NCI-H2107 treated with DMSO at 0.1 percent for 48 hours (cell line): ENCODE measurements around the gene GLRA1.

Source experiments
- DNase-seq: peaks from one replicate; lab custom pipeline; 2025; ENCODE audit not compliant: unreplicated experiment; lab: John Stamatoyannopoulos, UW

GLRA1 gene

GRCh38 chr5:151924564-151925301, at the start of gene GLRA1:
GLRA1 (minus strand) TSS chr5:151924851; CDS start chr5:151924549, 302 bp downstream.
- DNase-seq = no peak

DNA sequence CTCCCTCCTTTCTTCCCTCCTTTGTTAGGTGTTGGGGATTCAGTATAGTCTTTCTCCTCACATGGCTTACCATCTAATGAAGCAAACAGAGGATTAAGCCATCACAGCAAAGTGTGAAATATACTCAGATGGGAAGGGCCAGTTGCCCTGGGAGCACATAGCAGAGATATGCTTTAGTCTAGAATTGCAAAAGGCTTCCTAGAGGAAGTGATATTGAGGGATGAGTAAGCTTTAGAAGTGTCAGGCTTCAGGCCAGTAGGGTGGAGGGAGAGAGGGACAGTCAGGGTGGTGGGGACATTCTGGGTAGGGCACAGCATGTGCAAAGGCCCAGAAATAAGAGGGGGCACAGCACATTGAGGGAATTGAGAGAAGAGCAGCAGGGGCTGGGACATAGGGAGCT, 46.2 kb upstream of the GLRA1 start:
- no peak for DNase-seq

DNA sequence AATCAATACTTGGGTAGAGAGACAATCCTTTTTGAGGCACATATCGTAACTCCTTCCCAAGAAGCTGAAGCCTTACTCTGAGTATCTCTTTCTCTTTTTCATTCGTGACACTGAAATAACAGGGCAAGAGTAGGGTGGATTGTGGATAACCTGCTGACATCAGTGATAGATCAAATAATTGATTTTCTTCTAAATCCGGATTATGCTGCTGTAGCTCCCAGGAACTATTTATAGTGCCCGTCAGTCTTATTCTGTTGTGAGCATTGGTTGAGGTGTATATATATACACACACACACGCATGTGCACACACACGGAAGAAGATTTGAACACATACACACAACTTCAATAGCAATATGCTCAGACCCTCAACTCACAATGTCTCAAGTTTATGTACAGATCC, 43.2 kb upstream of the GLRA1 start:
- DNase-seq = no peak

DNA sequence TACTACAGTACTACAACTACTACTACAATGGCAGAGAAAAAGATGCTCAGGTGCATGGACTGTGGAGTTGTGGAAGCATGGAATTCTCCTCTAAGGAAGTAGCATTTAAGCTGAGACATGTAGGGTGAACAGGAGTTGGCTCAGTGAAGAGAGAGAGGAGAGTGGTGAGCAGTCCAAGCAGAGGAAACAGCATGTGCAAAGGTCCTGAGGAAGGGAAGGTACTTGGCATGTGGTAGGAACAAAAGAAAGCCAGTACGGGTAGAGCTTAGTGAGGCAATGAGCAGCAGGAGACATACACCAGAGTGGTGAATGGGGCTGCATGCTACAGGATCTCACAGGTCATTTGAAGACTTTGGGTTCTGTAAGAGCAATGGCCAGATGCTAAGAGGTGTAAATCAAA, 41.4 kb upstream of the GLRA1 start:
- no peak for DNase-seq

GRCh38 chr5:151964471-151964870, 39.8 kb upstream of the GLRA1 start:
- DNase-seq = no peak

DNA sequence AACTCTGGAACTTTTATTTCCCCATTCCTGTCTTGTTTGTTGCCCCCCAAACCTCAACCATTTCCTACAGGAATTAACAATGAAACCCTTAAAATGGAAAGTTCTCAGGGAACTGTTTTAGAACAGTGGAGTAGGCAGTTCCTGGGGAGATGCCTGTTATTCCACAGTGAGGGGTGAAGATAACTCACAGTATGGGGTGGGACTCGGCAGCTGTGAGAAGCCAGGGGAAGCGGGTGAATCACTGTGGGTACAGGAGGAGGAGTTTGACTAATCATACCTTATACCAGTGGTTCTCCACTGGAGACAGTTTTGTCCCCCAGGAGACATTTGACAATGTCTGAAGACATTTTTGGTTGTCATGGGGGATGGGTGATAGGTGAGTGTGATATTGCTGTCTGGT, 36.9 kb upstream of the GLRA1 start:
- DNase-seq = no peak

DNA sequence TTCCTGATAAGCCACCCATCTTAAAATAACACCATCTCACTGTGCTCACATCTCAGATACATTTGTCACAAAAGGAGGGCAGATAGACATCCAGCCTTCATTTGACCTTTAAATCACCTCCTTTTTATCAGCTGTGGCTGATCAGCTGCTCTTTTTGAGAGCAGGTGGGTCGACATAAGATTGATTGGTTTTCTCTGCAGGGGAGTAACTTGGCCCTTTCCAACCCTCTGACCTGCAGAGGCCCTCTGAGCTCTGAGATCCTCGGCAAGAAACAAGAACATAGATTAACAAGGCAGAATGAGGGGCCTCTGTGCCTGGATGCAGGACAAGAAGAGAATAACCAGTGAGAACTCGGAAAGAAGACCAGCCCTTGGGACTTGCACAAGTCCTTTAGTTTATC, 33.5 kb upstream of the GLRA1 start:
- no peak for DNase-seq

- no peak for DNase-seq
Observed at GRCh38 chr5:151956725-151957124, 32.1 kb upstream of the GLRA1 start.

- DNase-seq = no peak
Observed at GRCh38 chr5:151954255-151954654, 29.6 kb upstream of the GLRA1 start.

DNA sequence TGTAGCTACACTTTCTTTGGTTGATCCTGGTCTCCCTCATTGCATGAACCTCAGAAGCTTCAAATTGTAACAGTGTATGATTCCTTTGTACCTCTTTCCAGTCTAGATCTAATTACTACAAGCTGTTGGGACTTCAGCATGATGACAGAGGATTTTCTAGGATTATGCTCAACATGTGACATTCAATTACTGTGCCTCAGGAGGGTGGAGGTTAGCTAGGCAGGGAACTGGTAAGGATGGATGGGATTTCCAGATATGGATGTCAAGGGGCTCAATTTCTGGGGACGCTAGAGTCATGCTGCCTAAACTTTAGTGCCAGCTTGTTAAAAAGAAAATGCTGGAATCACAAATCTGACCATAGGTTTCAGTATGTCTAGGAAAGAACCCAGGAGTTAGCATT, 29.2 kb upstream of the GLRA1 start:
- DNase-seq = no peak

GRCh38 chr5:151952238-151952637, 27.6 kb upstream of the GLRA1 start:
- DNase-seq = no peak

DNA sequence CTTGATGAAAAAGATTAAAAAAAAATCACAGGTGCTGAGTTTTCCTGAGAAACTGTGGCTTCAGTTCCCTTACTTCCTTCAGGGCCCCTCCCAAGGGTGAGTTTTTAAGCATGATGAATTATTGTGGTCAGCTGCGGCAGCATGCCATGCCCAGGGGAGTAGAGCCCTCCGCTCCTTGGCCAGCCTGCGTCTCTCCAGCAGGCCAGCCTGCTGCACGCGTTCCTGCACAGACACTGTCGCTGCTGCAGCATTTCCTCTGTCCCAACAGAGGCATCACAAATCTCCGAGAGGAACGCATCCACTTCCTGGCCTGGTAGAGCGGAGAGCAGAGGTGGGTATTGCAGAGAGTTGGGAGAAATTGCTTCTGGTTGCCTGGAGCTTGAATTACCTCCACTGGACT, 26.1 kb upstream of the GLRA1 start:
- no peak for DNase-seq

GRCh38 chr5:151949701-151950308, 25.2 kb upstream of the GLRA1 start:
- DNase-seq = no peak

DNA sequence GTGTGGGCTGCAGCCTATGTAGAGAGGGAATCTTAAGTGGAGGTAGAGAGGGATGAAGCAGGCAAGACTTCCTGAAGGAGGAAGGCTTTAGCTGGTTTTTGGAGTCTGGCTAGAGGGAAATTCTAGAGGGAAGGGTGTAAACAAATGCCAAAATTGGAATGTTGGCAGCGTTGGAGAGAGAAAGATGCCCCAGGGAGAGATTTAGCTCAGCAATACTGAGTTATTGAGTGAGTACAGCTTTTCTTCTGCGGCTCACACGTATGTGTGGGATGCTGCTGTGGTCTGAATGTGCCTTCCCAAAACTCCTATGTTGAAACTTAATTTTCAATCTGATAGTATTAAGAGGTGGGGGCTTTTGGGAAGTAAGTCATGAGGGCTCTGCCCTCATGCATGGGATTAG, 24.5 kb upstream of the GLRA1 start:
- DNase-seq = no peak

GRCh38 chr5:151947931-151948608, 23.4 kb upstream of the GLRA1 start:
- no peak for DNase-seq

DNA sequence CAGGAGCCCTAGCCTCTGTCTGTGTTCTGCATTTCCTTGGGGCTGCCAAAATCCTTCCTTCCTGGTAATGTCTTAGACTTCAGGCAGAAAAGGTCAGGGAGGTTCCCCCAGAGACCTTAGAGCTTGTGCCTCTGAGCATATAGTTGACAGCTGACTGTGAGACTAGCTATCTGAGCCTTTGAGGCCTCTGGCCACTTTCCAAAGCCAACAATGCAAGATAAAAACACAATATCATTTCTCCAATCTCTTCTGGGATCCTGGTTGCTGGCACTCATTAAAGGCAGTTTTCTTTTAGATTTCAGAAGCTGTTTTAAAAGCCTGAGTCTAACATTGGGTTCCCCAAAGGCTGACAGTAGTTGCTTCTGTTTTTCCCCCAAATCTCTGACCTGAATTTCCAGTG, 13.2 kb upstream of the GLRA1 start:
- no peak for DNase-seq

- no peak for DNase-seq
Observed at GRCh38 chr5:151935135-151935695, 10.6 kb upstream of the GLRA1 start.

DNA sequence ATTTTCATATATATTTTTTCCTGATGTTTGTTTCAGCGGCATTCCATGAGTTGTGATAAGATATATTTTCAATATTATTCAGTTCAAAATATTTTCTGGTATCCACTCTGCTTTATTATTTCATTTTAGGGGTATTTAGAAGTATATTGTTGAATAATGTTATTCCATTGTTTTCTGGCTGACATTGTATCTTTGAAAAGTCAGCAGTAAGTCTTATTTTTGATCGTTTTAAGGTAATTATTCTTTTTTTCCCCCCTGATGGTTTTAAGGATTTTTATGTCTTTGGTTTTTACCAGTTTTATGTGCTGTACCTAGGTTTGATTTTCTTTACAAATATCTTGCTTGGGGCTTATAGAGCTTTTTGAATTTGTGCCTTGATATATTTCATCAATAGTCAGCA, 6.6 kb upstream of the GLRA1 start:
- no peak for DNase-seq

- no peak for DNase-seq
Observed at GRCh38 chr5:151926188-151926587, 1.5 kb upstream of the GLRA1 start.

GRCh38 chr5:151925340-151925739, 689 bp upstream of the GLRA1 start:
- DNase-seq = no peak

DNA sequence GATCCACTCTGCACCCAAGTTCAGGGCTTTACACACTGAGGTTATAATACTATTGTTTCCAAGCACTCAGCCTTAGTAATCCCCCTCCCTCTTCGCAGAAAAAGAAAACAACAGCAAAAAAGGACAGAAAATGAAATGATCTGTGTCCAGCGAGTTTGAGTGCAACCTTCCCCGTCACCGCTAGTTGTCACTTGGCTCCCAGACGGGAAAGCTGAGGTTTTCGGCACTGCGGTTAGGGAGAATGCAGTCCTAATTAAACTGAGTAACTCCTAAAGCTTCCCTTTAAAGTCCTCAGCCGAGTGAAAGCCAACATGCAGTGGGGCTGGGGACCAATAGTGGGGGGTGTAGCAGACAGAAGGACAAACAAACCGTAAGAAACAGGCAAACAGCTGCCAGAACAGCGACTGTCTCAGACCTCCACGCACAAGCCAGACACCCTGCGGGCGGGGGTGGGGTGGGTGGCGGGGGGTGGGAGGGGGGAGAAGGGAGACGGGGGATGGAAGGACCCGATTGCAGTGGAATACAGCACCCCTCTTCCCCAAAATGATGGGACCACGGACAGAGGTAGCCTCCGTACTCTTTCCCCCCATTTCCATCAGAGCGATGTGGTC, 680 bp downstream of the GLRA1 start:
- peak; percentile 0 for DNase-seq

- DNase-seq = no peak
Observed at GRCh38 chr5:151921916-151922315, 2.7 kb downstream of the GLRA1 start.
